Caco-2 (cell line): Measurements from ENCODE around the gene KLK3. TPM values are rescaled to one million over a fixed set of nuclear protein-coding genes. Genes with fewer than 3 reads are reported as not detected.

Source experiments
- BruUV-seq: library from RNA; stranded (reverse); fragments of 400-500 nt; replicated peaks from 2 replicates; lab custom pipeline; 2021; lab: Mats Ljungman, UMichigan
- CTCF ChIA-PET: fragments of 300-600 bp; sonication (Branson Sonifier 250); formaldehyde crosslinking; loops from one replicate; lab custom pipeline; 2022; ENCODE audit warnings: antibody characterized with exemption; lab: Charles Lee
- POLR2A ChIA-PET: fragments of 300-600 bp; sonication (Branson Sonifier 250); formaldehyde crosslinking; loops from one replicate; lab custom pipeline; 2022; ENCODE audit warnings: antibody characterized with exemption; lab: Charles Lee
- DNase-seq, 2 experiments: peaks; one replicate each; pipeline versions ENCODE4 v3.0.0 to v3.0.0-alpha.2; 2020 to 2022
- H3K27me3 ChIP-seq: replicated peaks from 2 replicates; pipeline ENCODE4 v1.6.0; 2011; ENCODE audit warnings: low read length; ENCODE audit not compliant: control insufficient read depth, insufficient read depth
- H3K36me3 ChIP-seq: 2 replicates; pipeline ENCODE4 v1.5.1; 2011; ENCODE audit warnings: low read length; ENCODE audit not compliant: control insufficient read depth, insufficient read depth
- H3K4me1 ChIP-seq: fragments of 250-450 bp; sonication (Bioruptor Pico); 2 replicates; pipeline ENCODE4 v1.5.1; 2020; ENCODE audit warnings: mild to moderate bottlenecking
- H3K4me3 ChIP-seq: 2 replicates; pipeline ENCODE4 v1.5.1; 2011; ENCODE audit warnings: low read depth, mild to moderate bottlenecking, control low read depth, low read length
- H3K9me3 ChIP-seq: fragments of 250-450 bp; sonication (Bioruptor Pico); 2 replicates; pipeline ENCODE4 v1.5.1; 2020; ENCODE audit warnings: mild to moderate bottlenecking, moderate library complexity
- H3K27ac Mint-ChIP-seq: one replicate; pipeline ENCODE4 v1.8.0; 2022; ENCODE audit warnings: mixed read lengths; ENCODE audit not compliant: unreplicated experiment
- H3K27me3 Mint-ChIP-seq: one replicate; pipeline ENCODE4 v1.8.0; 2022; ENCODE audit warnings: mixed read lengths; ENCODE audit not compliant: insufficient read depth, unreplicated experiment
- H3K36me3 Mint-ChIP-seq: one replicate; pipeline ENCODE4 v1.8.0; 2022; ENCODE audit warnings: mild to moderate bottlenecking, mixed read lengths; ENCODE audit not compliant: insufficient read depth, unreplicated experiment
- H3K4me1 Mint-ChIP-seq: one replicate; pipeline ENCODE4 v1.8.0; 2022; ENCODE audit warnings: low read depth, mixed read lengths; ENCODE audit not compliant: unreplicated experiment
- H3K4me3 Mint-ChIP-seq: one replicate; pipeline ENCODE4 v1.8.0; 2022; ENCODE audit warnings: mild to moderate bottlenecking, moderate library complexity, mixed read lengths; ENCODE audit not compliant: unreplicated experiment
- H3K9me3 Mint-ChIP-seq: one replicate; pipeline ENCODE4 v1.8.0; 2022; ENCODE audit warnings: mixed read lengths; ENCODE audit not compliant: unreplicated experiment
- intact Hi-C: fragments of 100-400 bp; cut with micrococcal nuclease; formaldehyde crosslinking; loops from one replicate; pipeline ENCODE4 v1.10.0; 2022; ENCODE audit not compliant: unreplicated experiment
- total RNA-seq: library from RNA; stranded (reverse); gene quantifications from 2 replicates; pipeline ENCODE4 v1.2.3, GENCODE V29; 2022
- TF ChIP-seq, protein P1 (sequence below), 2 experiments: fragments of 200-600 bp in 1 of 2; IDR thresholded peaks; 1 replicate in 1 of 2; 2 replicates in 1 of 2; pipeline versions ENCODE4 v1.5.1 to v1.8.0; 2011 to 2022; ENCODE audit warnings: antibody characterized with exemption in 1 of 2, control low read depth in 1 of 2, inconsistent platforms in 1 of 2, low read depth in 1 of 2, low read length in 1 of 2, mild to moderate bottlenecking in 1 of 2, moderate library complexity in 1 of 2; ENCODE audit not compliant: insufficient read depth in 1 of 2, severe bottlenecking in 1 of 2, unreplicated experiment in 1 of 2

The KLK3 gene
- total RNA-seq, 1 experiment from 2014 or later = not detected

DNA sequence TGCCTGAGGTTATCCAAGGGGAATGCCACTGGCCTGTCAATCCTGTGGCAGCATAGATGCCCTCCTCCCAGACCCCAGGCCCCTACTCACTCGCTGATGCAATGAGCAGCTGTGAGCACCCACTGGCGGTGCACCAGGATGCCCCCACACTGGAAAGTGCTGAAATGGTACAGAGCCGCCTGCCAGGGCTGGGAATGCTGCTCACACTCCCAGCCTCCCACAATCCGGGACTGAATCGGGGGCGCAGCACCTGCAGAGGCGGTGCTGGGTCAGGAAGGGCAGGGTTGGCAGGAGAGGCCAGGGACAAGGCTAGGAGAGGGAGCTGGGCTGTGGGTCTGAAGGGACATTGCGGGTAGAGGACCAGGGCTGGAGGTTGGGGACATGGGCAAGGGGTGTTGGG is 33.1 kb upstream of the KLK3 start:
- CTCF ChIA-PET = no interaction called here

DNA sequence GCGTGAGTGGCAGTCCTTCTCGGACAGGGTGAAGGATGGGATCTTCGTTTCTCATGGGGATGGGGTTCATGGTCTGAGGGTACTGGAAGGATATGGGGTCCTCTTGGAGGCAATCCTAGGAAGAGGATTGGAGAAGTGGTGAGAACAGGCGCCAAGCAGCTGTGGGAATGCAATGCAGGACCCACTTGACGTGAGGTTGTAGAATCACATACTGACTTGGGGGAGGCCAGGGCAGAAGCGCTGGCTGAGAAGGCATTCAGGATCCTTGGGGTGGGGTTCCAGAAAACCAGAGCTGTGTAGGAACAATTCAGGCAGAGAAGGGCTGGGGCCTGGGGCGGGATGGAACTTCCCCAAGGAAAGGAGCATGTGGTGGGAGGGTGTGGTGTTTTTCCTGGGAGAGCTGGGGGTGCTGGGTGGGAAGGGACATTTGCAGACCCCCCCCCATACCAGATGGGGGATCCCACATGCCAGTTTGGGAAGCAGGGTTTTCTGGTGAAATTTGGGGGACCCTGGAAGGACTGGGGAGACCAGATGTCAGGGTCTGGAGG is 32.0 kb upstream of the KLK3 start:
- H3K27ac Mint-ChIP-seq = no peak overlapping the region
- Histone ChIP-seq H3K36me3 (no peaks in the 10 kb centered on the region), H3K9me3 (no peaks in the 10 kb centered on the region), H3K4me1 (peaks cover 10% of the 10 kb centered on the region), H3K27me3 (no peaks in the 10 kb centered on the region; the same call in 1 of the 2 replicates), H3K4me3 (no peak overlapping the region)
- TF ChIP-seq, protein P1, sequence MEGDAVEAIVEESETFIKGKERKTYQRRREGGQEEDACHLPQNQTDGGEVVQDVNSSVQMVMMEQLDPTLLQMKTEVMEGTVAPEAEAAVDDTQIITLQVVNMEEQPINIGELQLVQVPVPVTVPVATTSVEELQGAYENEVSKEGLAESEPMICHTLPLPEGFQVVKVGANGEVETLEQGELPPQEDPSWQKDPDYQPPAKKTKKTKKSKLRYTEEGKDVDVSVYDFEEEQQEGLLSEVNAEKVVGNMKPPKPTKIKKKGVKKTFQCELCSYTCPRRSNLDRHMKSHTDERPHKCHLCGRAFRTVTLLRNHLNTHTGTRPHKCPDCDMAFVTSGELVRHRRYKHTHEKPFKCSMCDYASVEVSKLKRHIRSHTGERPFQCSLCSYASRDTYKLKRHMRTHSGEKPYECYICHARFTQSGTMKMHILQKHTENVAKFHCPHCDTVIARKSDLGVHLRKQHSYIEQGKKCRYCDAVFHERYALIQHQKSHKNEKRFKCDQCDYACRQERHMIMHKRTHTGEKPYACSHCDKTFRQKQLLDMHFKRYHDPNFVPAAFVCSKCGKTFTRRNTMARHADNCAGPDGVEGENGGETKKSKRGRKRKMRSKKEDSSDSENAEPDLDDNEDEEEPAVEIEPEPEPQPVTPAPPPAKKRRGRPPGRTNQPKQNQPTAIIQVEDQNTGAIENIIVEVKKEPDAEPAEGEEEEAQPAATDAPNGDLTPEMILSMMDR (IDR thresholded peaks at IDR 0.05; ENCODE audit: insufficient read depth in 1 of 2, low read depth in 1 of 2, low read length in 1 of 2, severe bottlenecking in 1 of 2, unreplicated experiment in 1 of 2) = no peak
- ChIA-PET POLR2A (no interaction called here), CTCF (no interaction called here)
- BruUV-seq = no TSS peak
- H3K27me3 Mint-ChIP-seq = peaks cover 25% of the 10 kb centered on the region
- peaks cover 15% of the 10 kb centered on the region for H3K4me1 Mint-ChIP-seq
- intact Hi-C loops = no loop called here
- H3K36me3 Mint-ChIP-seq = peaks cover 4% of the 10 kb centered on the region
- no peak overlapping the region for H3K4me3 Mint-ChIP-seq
- no peaks in the 10 kb centered on the region for H3K9me3 Mint-ChIP-seq
- DNase-seq = no peak

More for the DNA sequence above, 33.1 kb upstream of the KLK3 start:
- H3K27me3 Mint-ChIP-seq = peaks cover 19% of the 10 kb centered on the region
- Histone ChIP-seq H3K9me3 (no peaks in the 10 kb centered on the region), H3K4me3 (no peak overlapping the region), H3K4me1 (peaks cover 10% of the 10 kb centered on the region), H3K27me3 (peaks cover 2% of the 10 kb centered on the region; the same call in 1 of the 2 replicates), H3K36me3 (no peaks in the 10 kb centered on the region; the same call in 1 of the 2 replicates)
- POLR2A ChIA-PET = no interaction called here
- peaks cover 3% of the 10 kb centered on the region for H3K36me3 Mint-ChIP-seq
- H3K4me1 Mint-ChIP-seq = peaks cover 15% of the 10 kb centered on the region
- no peaks in the 10 kb centered on the region for H3K9me3 Mint-ChIP-seq
- no TSS peak for BruUV-seq
- H3K27ac Mint-ChIP-seq = no peak overlapping the region
- no peak for DNase-seq
- TF ChIP-seq, protein P1 (IDR thresholded peaks at IDR 0.05; ENCODE audit: insufficient read depth in 1 of 2, low read depth in 1 of 2, low read length in 1 of 2, severe bottlenecking in 1 of 2, unreplicated experiment in 1 of 2) = no peak
- H3K4me3 Mint-ChIP-seq = no peak overlapping the region
- intact Hi-C loops = no loop called here

DNA sequence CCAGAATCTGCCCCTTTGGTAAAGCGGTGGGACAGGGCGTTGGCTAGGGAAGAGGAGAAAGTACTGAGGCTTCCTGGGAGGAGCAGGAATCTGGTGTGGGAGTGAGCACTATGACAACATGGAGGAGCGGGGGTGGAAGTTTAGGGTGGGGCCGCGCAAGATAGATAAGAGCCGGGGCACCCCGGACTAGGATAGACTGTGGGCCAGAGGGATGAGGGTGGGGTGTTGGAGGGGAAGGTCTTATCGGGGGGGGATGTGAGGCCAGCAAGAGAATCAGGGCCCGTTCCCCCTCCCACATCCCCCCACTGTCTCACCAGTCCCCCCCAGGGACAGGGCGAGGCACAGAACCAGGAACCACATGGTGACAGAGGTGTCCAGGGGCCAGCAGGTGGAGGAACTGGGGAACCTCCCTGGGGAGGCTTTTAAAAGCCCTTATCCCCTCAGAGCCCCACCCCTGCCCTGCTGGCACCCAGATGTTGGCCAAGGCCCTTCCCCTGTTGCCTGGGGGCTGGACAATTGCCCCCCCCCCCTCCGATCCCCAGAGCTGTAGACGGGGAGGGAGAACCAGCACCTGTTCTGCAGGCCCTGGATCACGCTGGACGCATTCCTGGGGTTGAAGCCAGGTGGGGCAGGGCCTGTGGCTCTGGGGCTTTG is 31.2 kb upstream of the KLK3 start, which contains the start of gene KLK1:
TSS of gene KLK1 (minus strand) at position 399 of the 654 bp plus-strand sequence. CDS start at position 360, 39 bp downstream.
- DNase-seq = no peak
- Mint-ChIP-seq H3K4me3 (no peak within 1 kb of the TSS), H3K9me3 (no peaks in the 10 kb centered on the region), H3K27ac (no peak within 1 kb of the TSS), H3K36me3 (peaks cover 4% of the 10 kb centered on the region), H3K4me1 (peaks cover 15% of the 10 kb centered on the region), H3K27me3 (peaks cover 27% of the 10 kb centered on the region)
- no peaks in the 10 kb centered on the region for H3K9me3 ChIP-seq
- no peaks in the 10 kb centered on the region for H3K36me3 ChIP-seq
- CTCF ChIA-PET = no interaction called here
- TF ChIP-seq, protein P1 (IDR thresholded peaks at IDR 0.05; ENCODE audit: insufficient read depth in 1 of 2, low read depth in 1 of 2, low read length in 1 of 2, severe bottlenecking in 1 of 2, unreplicated experiment in 1 of 2) = no peak
- intact Hi-C loops = no loop called here
- H3K4me3 ChIP-seq = no peak within 1 kb of the TSS
- peaks cover 10% of the 10 kb centered on the region for H3K4me1 ChIP-seq
- H3K27me3 ChIP-seq = no peaks in the 10 kb centered on the region; the same call in 1 of the 2 replicates
- BruUV-seq = no TSS peak
- POLR2A ChIA-PET = interaction anchor here (0.7 kb wide), 1 partner anchor 31 kb away, joined by 3 read pairs; no protein-coding TSS in a partner anchor
